ENCODE data around the gene FAM229A. TPM values are rescaled to one million over a fixed set of nuclear protein-coding genes. Genes with fewer than 3 reads are reported as not detected.

The FAM229A gene
- total RNA-seq, 4 donors from 2014 or later, result 2.0 to 19.2 (median 6.9) TPM

DNA sequence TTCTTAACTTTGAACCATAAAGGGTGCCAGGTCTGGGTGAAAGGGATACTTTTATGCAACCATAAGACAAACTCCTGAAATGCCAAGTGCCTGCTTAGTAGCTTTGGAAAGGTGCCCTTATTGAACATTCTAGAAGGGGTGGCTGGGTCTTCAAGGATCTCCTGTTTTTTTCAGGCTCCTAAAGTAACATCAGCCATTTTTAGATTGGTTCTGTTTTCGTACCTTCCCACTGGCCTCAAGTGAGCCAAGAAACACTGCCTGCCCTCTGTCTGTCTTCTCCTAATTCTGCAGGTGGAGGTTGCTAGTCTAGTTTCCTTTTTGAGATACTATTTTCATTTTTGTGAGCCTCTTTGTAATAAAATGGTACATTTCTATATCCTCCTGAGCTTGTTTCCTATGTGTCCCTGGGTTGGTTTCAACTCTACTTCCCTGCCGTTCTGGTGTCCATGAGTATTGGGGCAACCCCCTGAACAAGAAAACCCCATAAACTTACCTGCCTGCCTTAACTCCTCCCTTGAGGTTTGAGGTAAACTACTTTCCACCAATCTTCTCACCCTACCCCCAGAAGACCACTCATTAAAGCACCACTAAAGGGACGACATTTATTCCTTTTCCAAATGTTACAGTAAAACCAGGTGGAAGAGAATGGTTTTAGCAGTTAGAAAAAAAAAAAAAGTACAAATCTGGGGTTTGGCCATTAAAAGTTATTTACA is 28.9 kb downstream of the FAM229A start:
- TF ChIP-seq, protein P1, sequence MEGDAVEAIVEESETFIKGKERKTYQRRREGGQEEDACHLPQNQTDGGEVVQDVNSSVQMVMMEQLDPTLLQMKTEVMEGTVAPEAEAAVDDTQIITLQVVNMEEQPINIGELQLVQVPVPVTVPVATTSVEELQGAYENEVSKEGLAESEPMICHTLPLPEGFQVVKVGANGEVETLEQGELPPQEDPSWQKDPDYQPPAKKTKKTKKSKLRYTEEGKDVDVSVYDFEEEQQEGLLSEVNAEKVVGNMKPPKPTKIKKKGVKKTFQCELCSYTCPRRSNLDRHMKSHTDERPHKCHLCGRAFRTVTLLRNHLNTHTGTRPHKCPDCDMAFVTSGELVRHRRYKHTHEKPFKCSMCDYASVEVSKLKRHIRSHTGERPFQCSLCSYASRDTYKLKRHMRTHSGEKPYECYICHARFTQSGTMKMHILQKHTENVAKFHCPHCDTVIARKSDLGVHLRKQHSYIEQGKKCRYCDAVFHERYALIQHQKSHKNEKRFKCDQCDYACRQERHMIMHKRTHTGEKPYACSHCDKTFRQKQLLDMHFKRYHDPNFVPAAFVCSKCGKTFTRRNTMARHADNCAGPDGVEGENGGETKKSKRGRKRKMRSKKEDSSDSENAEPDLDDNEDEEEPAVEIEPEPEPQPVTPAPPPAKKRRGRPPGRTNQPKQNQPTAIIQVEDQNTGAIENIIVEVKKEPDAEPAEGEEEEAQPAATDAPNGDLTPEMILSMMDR (IDR thresholded peaks at IDR 0.05; ENCODE audit: low read depth), result no peak

DNA sequence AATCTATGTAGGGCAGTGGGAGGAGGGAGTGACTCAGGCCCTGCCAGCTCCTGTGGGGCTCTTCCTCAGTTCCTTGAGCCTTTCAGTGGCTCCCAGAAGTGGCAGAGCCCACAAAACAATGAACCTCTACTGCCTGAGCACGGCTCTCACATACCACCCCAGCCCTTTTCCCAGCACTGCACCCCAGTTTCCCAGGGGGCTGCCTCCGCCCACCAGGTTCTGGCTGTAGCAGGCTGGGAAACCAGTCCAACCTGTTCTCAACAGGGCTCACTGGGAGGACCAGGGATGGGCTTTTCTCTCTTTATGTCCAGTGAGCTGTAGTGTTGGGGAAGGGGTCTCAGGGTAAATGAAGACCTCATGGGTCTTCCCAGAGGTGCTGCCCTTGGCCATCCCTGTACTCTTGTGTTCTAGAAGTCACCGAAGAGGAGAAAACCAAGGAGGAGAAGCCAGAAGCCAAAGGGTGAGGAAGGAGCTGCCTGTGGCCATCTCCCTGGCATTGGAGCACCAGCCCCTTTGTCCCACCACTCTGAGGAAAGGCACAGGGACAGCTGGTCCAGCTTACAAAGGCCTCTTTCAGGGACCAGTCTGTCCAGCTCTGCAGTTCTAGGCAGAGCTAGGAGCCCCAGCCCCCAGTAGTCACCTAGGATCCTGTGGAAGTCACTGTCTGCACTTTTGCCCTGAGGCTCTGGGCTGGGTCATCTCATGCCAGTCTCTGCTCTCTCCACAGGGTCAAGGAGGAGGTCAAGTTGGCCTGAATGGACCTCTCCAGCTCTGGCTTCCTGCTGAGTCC is 29.8 kb downstream of the FAM229A start:
- TF ChIP-seq, protein P1 (IDR thresholded peaks at IDR 0.05; ENCODE audit: low read depth), result no peak

DNA sequence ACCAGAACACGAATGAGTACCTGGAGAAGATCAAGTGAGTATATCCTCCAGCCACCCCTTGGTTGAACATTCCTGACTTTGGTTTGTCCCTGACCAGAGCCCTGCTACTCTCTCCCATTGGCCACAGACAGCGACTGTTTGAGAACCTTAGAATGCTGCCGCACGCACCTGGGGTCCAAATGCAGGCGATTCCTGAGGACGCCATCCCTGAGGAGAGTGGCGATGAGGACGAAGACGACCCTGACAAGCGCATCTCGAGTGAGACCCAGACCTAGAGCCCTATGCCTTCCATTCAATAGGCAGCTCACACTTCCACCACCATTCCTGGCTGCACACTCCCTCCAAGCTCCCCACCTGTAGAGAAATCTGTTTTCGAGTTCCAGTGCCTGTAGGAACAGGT is 30.7 kb downstream of the FAM229A start:
- TF ChIP-seq, protein P1 (IDR thresholded peaks at IDR 0.05; ENCODE audit: low read depth), result no peak

DNA sequence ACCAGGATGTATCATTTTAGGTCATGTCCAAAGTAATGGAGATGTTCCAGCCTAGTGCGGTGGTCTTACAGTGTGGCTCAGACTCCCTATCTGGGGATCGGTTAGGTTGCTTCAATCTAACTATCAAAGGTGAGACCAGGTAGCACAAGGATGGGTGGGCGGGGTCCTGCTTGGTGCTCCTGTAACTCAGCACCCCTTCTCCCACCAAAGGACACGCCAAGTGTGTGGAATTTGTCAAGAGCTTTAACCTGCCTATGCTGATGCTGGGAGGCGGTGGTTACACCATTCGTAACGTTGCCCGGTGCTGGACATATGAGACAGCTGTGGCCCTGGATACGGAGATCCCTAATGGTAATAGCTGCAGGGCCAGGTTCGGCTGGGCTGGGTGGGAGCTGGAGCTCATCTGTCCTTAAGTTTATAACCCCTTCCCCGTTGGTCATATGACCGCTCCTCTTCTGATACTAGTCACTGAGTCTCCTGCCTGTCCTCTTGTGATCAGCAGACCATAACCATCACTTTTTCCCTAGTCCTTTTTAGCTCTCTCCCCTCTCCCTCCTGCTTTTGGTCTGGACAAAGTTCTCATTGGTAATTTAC is 31.6 kb downstream of the FAM229A start:
- TF ChIP-seq, protein P1 (IDR thresholded peaks at IDR 0.05; ENCODE audit: low read depth), result no peak

DNA sequence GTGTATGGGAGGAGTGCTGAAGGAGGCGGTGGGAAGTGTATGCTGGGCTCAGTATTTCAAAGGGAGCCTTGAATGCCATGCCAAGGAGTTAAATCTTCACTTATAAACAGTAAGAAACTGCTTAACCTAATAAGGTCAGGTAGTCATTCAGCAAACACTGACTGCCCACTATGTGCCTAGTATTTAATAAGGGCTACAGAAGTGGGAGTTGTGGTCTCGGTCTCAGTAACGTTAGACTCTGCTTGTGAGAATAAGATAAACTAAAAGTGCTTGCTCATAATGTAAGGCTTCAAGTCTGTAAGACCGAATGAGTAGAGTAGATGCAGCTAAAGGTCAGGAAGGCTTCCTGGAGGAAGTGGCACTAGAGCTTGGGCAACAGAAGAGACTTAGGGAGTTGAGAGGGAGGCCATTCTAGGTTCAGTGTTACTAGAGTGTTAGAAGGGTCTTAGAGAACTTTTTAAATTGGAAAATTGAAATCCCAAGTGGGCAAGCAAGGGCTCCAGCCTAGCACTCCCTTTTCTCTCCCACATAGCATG is 32.3 kb downstream of the FAM229A start:
- TF ChIP-seq, protein P1 (IDR thresholded peaks at IDR 0.05; ENCODE audit: low read depth), result no peak

DNA sequence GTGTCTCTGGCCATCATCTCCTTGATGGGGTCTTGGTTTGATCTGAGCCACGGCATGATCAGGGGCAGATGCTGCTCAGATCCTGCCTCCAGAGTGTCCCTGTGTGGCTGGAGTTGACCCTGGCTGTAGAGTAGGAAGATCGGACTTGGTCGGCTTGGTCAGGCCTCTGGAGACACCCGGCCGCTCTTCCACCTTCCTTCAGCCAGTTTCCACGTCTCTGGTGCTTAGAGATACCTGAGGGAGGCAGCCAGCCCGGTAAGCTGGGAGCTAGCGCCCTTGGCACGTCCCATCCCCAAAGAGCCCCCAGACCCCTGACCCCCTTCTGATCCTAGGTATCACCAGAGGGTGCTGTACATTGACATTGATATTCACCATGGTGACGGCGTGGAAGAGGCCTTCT is 35.1 kb downstream of the FAM229A start:
- TF ChIP-seq, protein P1 (IDR thresholded peaks at IDR 0.05; ENCODE audit: low read depth), result no peak

All from subcutaneous adipose tissue (tissue), 4 donors.